ENCODE data around the gene ABL2. TPM values are rescaled to one million over a fixed set of nuclear protein-coding genes. Genes with fewer than 3 reads are reported as not detected.
A peak's percentile ranks its signal among the peaks of the same experiment; 100 is the strongest.

ABL2 gene
- total RNA-seq, 3 donors from 2014 or later (not counting 1 experiment from before 2014, with no cell fraction given), result 11.1 to 16.3 (median 12.9) TPM

DNA sequence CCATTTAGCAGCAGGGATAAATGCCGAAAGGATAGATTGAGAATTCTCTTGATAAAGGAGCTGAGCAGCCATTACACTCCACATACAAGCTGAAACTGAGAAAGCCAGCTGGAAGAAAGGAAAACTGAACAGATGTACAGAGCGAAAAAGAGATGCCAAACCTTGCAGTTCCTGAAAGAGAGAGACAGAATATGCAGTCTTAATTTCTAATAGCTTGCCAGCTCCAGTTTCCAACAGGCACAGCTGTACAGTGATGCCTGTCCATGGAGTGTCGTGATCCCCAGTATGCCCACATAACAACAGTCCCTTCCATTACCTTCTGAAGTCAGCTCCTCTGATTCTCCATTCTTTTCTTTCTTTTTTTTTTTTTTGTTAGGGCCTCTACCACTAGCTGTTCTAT lies 22.7 kb downstream of the ABL2 start:
- Histone ChIP-seq H3K9me3 (ENCODE audit: control insufficient read depth, insufficient read depth, low read length) (no peaks in the 10 kb centered on the region), H3K27ac (ENCODE audit: low read length) (no peak overlapping the region), H3K36me3 (ENCODE audit: control insufficient read depth, insufficient read depth, low read length) (no peaks in the 10 kb centered on the region), H3K4me1 (ENCODE audit: control insufficient read depth, insufficient read depth, low read length) (no peaks in the 10 kb centered on the region), H3K4me3 (ENCODE audit: low read length) (no peak overlapping the region), H3K27me3 (ENCODE audit: control insufficient read depth, insufficient read depth, low read length) (no peaks in the 10 kb centered on the region)
- Mint-ChIP-seq H3K4me1 (peaks cover 18 to 28% of the 10 kb centered on the region in 2 donors), H3K9me3 (no peaks in the 10 kb centered on the region), H3K4me3 (no peak overlapping the region), H3K27ac (no peak overlapping the region), H3K27me3 (ENCODE audit: low read depth in 2 of 2) (no peaks in the 10 kb centered on the region), H3K36me3 (no peaks in the 10 kb centered on the region)
- DNase-seq, result no peak
- TF ChIP-seq, protein P1, sequence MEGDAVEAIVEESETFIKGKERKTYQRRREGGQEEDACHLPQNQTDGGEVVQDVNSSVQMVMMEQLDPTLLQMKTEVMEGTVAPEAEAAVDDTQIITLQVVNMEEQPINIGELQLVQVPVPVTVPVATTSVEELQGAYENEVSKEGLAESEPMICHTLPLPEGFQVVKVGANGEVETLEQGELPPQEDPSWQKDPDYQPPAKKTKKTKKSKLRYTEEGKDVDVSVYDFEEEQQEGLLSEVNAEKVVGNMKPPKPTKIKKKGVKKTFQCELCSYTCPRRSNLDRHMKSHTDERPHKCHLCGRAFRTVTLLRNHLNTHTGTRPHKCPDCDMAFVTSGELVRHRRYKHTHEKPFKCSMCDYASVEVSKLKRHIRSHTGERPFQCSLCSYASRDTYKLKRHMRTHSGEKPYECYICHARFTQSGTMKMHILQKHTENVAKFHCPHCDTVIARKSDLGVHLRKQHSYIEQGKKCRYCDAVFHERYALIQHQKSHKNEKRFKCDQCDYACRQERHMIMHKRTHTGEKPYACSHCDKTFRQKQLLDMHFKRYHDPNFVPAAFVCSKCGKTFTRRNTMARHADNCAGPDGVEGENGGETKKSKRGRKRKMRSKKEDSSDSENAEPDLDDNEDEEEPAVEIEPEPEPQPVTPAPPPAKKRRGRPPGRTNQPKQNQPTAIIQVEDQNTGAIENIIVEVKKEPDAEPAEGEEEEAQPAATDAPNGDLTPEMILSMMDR (IDR thresholded peaks at IDR 0.05), result no peak
- intact Hi-C loops (cut with micrococcal nuclease), result no loop called here
- no peak for ATAC-seq
- WGBS (ENCODE audit: insufficient coverage), result 98% methylated on average over 2 of the region's 3 CpGs

DNA sequence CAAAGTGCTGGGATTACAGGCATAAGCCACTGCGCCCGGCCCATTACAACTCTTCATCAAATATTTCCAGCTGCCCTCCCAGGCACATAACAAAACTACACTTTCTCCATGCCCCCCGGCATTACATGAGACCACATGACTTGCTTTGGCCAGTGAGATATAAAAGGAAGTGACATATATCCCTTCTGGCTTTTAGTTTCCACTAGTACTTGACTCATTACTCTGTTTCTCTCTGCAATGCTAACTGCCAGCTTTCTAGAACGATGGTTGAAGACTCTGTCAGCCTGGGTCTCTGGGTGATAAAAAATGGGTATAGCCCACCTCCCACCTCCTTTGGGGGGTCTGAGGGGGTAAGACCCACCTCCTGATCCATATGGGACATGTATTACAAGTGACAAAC lies 24.2 kb downstream of the ABL2 start:
- Histone ChIP-seq H3K36me3 (ENCODE audit: control insufficient read depth, insufficient read depth, low read length) (no peaks in the 10 kb centered on the region), H3K9me3 (ENCODE audit: control insufficient read depth, insufficient read depth, low read length) (no peaks in the 10 kb centered on the region), H3K4me1 (ENCODE audit: control insufficient read depth, insufficient read depth, low read length) (no peaks in the 10 kb centered on the region), H3K27ac (ENCODE audit: low read length) (no peak overlapping the region), H3K4me3 (ENCODE audit: low read length) (no peak overlapping the region), H3K27me3 (ENCODE audit: control insufficient read depth, insufficient read depth, low read length) (no peaks in the 10 kb centered on the region)
- intact Hi-C loops (cut with micrococcal nuclease), result no loop called here
- Mint-ChIP-seq H3K9me3 (no peaks in the 10 kb centered on the region), H3K36me3 (no peaks in the 10 kb centered on the region), H3K4me3 (no peak overlapping the region), H3K4me1 (peaks cover 20 to 22% of the 10 kb centered on the region in 2 donors), H3K27me3 (ENCODE audit: low read depth in 2 of 2) (no peaks in the 10 kb centered on the region), H3K27ac (peak overlapping the region in 1 of 2 donors; percentile 57)
- WGBS (ENCODE audit: insufficient coverage), result 100% methylated on average over 3 of the region's 4 CpGs
- DNase-seq (no peak), ATAC-seq (no peak)
- TF ChIP-seq, protein P1 (IDR thresholded peaks at IDR 0.05), result no peak

DNA sequence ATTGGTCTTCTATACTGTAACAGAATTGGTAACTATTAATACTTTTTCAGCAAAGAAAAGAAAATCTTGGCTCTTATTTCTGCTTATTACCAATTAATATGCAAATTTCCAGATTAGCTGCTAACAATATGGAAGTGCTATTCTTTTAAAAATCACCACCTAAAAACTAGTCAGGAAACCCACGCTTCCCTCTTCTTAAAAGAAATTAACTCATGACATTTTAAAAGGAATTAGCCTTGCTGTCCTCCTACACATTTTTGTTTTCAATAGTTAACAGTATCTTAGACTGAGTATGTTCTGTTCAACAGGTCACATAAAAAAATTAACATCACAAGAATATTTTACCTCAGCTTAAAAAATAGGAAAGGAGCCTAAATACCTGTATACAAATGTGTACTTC lies 27.3 kb downstream of the ABL2 start:
- Mint-ChIP-seq H3K4me3 (no peak overlapping the region), H3K4me1 (peaks cover 13 to 16% of the 10 kb centered on the region in 2 donors), H3K27ac (no peak overlapping the region), H3K9me3 (no peaks in the 10 kb centered on the region), H3K27me3 (ENCODE audit: low read depth in 2 of 2) (no peaks in the 10 kb centered on the region), H3K36me3 (no peaks in the 10 kb centered on the region)
- H3K36me3 ChIP-seq (ENCODE audit: control insufficient read depth, insufficient read depth, low read length), result no peaks in the 10 kb centered on the region
- ATAC-seq (no peak), DNase-seq (no peak)
- no peaks in the 10 kb centered on the region for H3K9me3 ChIP-seq (ENCODE audit: control insufficient read depth, insufficient read depth, low read length)
- H3K4me3 ChIP-seq (ENCODE audit: low read length), result no peak overlapping the region
- 100% methylated on average over 1 of the region's 1 CpG for WGBS (ENCODE audit: insufficient coverage)
- H3K4me1 ChIP-seq (ENCODE audit: control insufficient read depth, insufficient read depth, low read length), result no peaks in the 10 kb centered on the region
- no peaks in the 10 kb centered on the region for H3K27me3 ChIP-seq (ENCODE audit: control insufficient read depth, insufficient read depth, low read length)
- intact Hi-C loops (cut with micrococcal nuclease), result no loop called here
- no peak overlapping the region for H3K27ac ChIP-seq (ENCODE audit: low read length)
- TF ChIP-seq, protein P1 (IDR thresholded peaks at IDR 0.05), result no peak

DNA sequence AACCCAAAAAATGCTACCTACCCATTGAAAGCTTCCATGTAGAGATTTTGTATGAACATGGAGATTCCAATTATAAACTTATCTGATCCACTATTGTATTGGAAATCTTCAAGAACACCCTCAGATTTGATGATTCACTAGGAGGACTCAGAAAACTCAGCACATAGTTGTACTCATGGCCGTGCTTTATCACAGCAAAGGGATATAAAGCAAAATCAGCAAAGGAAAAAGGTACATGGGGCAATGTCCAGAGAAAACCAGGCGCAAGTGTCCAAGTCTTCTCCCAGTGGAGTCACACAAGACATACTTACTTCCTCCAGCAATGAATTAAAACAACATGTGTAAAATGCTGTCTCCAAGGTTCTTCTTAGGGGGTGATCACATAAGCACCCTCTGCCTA lies 28.9 kb downstream of the ABL2 start:
- Mint-ChIP-seq H3K9me3 (no peaks in the 10 kb centered on the region), H3K36me3 (no peaks in the 10 kb centered on the region), H3K27me3 (ENCODE audit: low read depth in 2 of 2) (no peaks in the 10 kb centered on the region), H3K4me3 (no peak overlapping the region), H3K27ac (no peak overlapping the region), H3K4me1 (peaks cover 13 to 17% of the 10 kb centered on the region in 2 donors)
- H3K36me3 ChIP-seq (ENCODE audit: control insufficient read depth, insufficient read depth, low read length), result no peaks in the 10 kb centered on the region
- 100% methylated on average over 2 of the region's 2 CpGs for WGBS (ENCODE audit: insufficient coverage)
- DNase-seq (no peak), ATAC-seq (no peak)
- no peak overlapping the region for H3K4me3 ChIP-seq (ENCODE audit: low read length)
- H3K9me3 ChIP-seq (ENCODE audit: control insufficient read depth, insufficient read depth, low read length), result no peaks in the 10 kb centered on the region
- no peaks in the 10 kb centered on the region for H3K4me1 ChIP-seq (ENCODE audit: control insufficient read depth, insufficient read depth, low read length)
- intact Hi-C loops (cut with micrococcal nuclease), result no loop called here
- no peaks in the 10 kb centered on the region for H3K27me3 ChIP-seq (ENCODE audit: control insufficient read depth, insufficient read depth, low read length)
- no peak overlapping the region for H3K27ac ChIP-seq (ENCODE audit: low read length)
- TF ChIP-seq, protein P1 (IDR thresholded peaks at IDR 0.05), result no peak

Measured in natural killer cell (primary cell).